GM12873 (cell line): ENCODE data around the gene KRTAP12-1.

ENCODE experiments used
- TF ChIP-seq, protein P1 (sequence below): IDR thresholded peaks from 2 replicates; pipeline ENCODE4 v1.5.1; 2012; ENCODE audit warnings: low read depth, mild to moderate bottlenecking, moderate library complexity, low read length, control low read depth; ENCODE audit not compliant: insufficient read depth; ENCODE audit errors: missing control alignments

Gene KRTAP12-1

DNA sequence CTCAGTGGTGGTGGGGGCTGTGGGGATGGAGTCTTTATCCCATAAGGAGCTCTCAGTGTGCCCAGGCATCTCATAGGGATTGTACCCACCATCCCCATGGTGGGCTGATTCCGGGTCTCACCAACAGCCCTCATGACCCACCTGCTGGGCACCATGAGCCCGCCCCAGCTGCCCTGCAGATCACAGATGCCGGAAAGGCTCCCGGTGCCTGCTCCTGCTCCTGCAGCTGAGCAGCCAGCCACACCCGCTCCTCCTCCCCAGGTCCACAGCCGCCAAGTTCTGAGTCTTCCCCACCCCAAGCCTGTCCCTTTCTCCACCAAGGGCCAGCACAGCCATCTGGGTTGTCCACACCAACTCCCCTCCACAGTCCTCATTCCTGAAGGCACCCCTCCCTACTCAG lies 44.9 kb upstream of the KRTAP12-1 start:
- TF ChIP-seq, protein P1, sequence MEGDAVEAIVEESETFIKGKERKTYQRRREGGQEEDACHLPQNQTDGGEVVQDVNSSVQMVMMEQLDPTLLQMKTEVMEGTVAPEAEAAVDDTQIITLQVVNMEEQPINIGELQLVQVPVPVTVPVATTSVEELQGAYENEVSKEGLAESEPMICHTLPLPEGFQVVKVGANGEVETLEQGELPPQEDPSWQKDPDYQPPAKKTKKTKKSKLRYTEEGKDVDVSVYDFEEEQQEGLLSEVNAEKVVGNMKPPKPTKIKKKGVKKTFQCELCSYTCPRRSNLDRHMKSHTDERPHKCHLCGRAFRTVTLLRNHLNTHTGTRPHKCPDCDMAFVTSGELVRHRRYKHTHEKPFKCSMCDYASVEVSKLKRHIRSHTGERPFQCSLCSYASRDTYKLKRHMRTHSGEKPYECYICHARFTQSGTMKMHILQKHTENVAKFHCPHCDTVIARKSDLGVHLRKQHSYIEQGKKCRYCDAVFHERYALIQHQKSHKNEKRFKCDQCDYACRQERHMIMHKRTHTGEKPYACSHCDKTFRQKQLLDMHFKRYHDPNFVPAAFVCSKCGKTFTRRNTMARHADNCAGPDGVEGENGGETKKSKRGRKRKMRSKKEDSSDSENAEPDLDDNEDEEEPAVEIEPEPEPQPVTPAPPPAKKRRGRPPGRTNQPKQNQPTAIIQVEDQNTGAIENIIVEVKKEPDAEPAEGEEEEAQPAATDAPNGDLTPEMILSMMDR = no peak

DNA sequence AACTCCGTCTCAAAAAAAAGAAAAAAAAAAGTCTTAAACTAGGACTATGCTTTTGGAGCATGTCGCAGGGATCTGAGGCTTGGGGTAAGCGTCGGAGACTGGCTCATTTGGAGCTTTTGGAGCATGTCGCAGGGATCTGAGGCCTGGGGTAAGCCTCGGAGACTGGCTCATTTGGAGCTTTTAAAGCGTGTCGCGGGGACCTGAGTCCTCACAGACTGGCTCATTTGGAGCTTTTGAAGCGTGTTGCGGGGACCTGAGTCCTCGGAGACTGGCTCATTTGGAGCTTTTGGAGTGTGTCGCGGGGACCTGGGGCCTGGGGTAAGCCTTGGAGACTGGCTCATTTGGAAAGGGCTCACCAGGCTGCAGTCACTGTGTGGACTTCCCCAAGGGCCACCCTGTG lies 43.0 kb upstream of the KRTAP12-1 start:
- TF ChIP-seq, protein P1 = no peak

DNA sequence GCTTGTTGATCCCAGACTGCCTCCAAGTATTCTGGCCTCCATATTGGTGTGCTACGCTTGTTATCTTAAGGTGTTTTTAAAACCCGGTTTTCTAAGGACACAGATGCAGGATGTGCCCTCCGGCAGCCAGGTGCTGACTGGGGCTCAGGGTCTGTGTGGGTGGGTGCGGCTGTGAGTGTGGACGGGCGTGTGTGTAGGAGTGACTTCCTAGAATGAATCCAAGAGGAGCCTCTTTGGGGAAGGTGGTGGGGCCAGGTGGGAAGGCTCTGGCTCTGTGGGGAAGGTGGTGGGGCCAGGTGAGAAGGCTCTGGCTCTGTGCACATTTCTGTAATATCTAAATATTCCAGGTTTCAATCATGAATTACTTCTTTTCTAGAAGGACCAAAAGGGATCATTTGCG lies 42.2 kb upstream of the KRTAP12-1 start:
- TF ChIP-seq, protein P1 = no peak

DNA sequence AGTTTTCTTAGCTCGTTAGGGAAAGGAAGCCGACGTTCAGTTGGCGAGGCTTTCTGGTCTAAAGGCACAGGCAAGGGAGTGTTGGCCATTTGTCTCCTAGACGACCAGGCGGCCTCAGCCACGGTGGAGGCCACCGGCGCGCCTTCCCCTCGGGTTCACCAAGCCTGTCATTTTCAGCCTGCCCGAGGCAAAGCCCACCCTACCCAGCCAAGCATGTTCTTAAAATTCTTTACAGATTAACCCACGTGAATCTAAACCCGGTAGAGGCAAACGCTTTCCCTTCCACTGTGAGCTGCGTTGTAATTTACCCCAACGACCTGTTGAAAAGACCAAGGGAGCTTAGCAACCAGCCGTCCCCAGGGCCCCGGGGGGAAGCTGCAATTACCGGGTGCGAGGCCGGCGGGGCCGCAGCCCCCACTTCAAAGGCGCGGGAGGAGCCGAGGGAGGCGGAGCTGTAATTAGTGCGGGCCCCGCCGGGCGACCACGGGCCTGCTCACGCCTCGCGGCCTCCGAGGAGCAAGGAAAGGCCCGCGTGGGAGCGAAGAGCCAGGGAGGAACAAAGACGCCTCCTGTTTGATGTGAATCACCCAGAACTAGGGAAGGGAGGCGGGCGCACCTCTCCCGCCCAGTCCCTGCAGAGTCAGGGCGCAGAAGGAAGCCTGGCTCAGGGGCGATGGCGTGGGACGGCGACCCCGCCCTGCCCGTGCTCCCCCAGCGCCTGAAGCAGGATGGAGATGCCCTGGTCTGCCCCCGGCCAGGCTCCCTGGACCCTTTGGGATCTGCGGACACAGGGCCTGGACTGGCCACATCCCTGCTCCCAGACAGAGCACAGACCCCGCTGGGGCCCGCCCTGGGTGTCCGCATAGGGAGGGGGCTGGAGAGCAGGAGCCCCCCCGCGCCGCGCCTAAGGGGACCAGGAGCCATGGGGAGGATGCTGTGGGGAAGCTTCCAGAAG lies 41.5 kb upstream of the KRTAP12-1 start:
- TF ChIP-seq, protein P1 = no peak

DNA sequence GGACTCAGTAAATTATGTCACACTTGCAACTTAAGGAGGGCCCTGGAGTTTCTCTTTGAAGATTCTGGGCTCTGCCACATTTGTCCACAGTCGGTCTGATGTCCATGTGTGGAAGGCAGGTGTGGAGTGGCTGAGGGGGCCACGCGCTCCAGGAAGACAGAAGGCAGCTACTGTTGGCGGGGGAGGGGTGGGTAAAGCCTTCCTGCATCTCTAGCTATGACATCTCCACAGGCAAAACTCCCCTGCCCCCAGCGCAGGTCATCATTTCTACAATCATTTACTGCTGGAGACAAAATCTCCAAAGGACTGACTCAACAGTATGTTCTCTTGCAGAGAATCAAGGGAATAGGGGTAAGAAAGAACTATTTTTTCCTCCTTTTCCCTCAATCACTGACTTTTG lies 40.8 kb upstream of the KRTAP12-1 start:
- TF ChIP-seq, protein P1 = no peak

DNA sequence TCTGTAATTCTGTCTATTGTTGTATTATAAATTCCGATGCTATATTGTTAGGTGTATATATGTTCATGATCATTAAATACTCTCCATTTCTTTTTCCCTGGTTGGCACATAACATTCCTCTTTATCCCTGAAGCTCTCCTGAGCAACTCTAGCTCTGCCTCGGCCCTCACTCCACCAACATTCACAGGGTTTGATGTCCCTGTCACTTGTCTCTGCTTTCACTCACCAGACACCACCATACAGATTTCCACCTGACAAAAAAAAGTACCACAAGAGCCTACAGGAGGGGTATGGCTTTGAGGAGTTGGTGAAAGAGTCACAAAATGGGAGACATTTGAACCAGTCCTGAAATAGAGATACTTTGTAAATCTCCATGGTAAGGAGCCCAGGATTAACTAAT lies 38.2 kb upstream of the KRTAP12-1 start:
- TF ChIP-seq, protein P1 = no peak

DNA sequence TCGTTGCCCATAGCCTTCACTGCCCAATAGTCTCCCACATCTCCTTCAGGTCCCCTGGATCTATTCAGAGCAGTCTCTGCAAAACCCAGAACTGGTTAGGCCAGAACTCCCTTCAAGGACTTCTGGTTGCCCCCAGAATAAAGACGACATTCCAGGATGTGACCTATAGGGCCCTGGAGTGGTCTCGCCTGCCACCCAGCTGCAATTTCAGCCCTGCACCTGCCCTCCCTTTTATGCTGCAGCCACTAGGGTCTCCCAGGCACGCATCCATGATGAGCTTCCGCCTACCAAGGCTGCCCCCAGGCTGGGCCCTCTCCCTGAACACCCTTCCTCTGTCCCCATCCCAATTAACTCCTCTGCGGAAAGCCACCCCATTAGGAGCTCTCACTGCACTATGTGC lies 36.6 kb upstream of the KRTAP12-1 start:
- TF ChIP-seq, protein P1 = no peak
